ENCODE data around the gene OTUD5.

OTUD5 gene

GRCh38 chrX:48918301-48918642, 39.1 kb downstream of the OTUD5 start:
- TF ChIP-seq ZNF558 (tag by site-specific recombination; IDR thresholded peaks at IDR 0.05) (no peak), ZNF600 (tag by site-specific recombination; IDR thresholded peaks at IDR 0.05) (no peak), ZNF660 (tag by site-specific recombination; IDR thresholded peaks at IDR 0.05) (no peak), ZNF37A (tag by site-specific recombination; IDR thresholded peaks at IDR 0.05) (no peak), PRDM6 (tag by site-specific recombination; IDR thresholded peaks at IDR 0.05) (no peak), BCL11A (tag by site-specific recombination; IDR thresholded peaks at IDR 0.05; ENCODE audit: low read depth) (no peak), ZNF133 (tag by site-specific recombination; IDR thresholded peaks at IDR 0.05) (no peak), ZSCAN4 (tag by site-specific recombination; IDR thresholded peaks at IDR 0.05) (peak; percentile 76)
- POLR2A ChIA-PET: no interaction called here
- CTCF ChIA-PET: interaction anchor here (0.7 kb wide), 1 partner anchor 238 kb away, joined by 5 read pairs; no protein-coding TSS in a partner anchor
- Histone ChIP-seq H3K9me3 (ENCODE audit: control insufficient read depth, insufficient read depth, low read depth, low read length) (no peaks in the 10 kb centered on the region), H3K4me1 (ENCODE audit: control insufficient read depth, insufficient read depth, low read length) (0 out of 2 replicates have a peak, but pooled peaks cover 3% of the 10 kb centered on the region), H3K4me3 (ENCODE audit: low read depth, low read length) (peak overlapping the region; percentile 60), H3K27ac (ENCODE audit: extremely low read depth, low read depth, low read length) (peak overlapping the region; percentile 58), H3K36me3 (ENCODE audit: control insufficient read depth in 2 of 2, insufficient read depth in 1 of 2, low read length in 2 of 2) (peaks cover 0 to 48% of the 10 kb centered on the region in 2 experiments; a peak in 2 of 3 replicates)

- Histone ChIP-seq H3K27ac (ENCODE audit: extremely low read depth, low read depth, low read length) (no peak overlapping the region), H3K4me1 (ENCODE audit: control insufficient read depth, insufficient read depth, low read length) (0 out of 2 replicates have a peak, but pooled peaks cover 3% of the 10 kb centered on the region), H3K9me3 (ENCODE audit: control insufficient read depth, insufficient read depth, low read depth, low read length) (no peaks in the 10 kb centered on the region), H3K4me3 (ENCODE audit: low read depth, low read length) (peak overlapping the region; percentile 60), H3K36me3 (ENCODE audit: control insufficient read depth in 2 of 2, insufficient read depth in 1 of 2, low read length in 2 of 2) (peaks cover 0 to 46% of the 10 kb centered on the region in 2 experiments; a peak in 2 of 3 replicates)
- ChIA-PET POLR2A (no interaction called here), CTCF (interaction anchor here (0.6 to 1.3 kb wide), 6 partner anchors 16 to 242 kb away, joined by 3 to 5 read pairs (median 3); partner anchors contain the start of gene HDAC6)
- TF ChIP-seq ZSCAN18 (tag by site-specific recombination; IDR thresholded peaks at IDR 0.05): no peak
- TF ChIP-seq REPIN1 (tag by site-specific recombination; IDR thresholded peaks at IDR 0.05; ENCODE audit: low read depth): no peak
- TF ChIP-seq ZFP37 (tag by site-specific recombination; IDR thresholded peaks at IDR 0.05): no peak
- TF ChIP-seq ZBTB44 (tag by site-specific recombination; IDR thresholded peaks at IDR 0.05): no peak
- TF ChIP-seq ZNF362 (tag by site-specific recombination; IDR thresholded peaks at IDR 0.05): no peak
- TF ChIP-seq PATZ1 (tag by site-specific recombination; IDR thresholded peaks at IDR 0.05): peak; percentile 95
- no peak for TF ChIP-seq ZBTB7A (tag by site-specific recombination; IDR thresholded peaks at IDR 0.05; ENCODE audit: low read depth)
- TF ChIP-seq ZNF341 (tag by site-specific recombination; IDR thresholded peaks at IDR 0.05; ENCODE audit: low read depth): peak; percentile 69
- peak; percentile 96 for TF ChIP-seq OVOL3 (tag by site-specific recombination; IDR thresholded peaks at IDR 0.05)
- TF ChIP-seq ZNF660 (tag by site-specific recombination; IDR thresholded peaks at IDR 0.05): peak; percentile 58; the same call in 1 of the 2 replicates
- TF ChIP-seq ZNF654 (tag by site-specific recombination; IDR thresholded peaks at IDR 0.05; ENCODE audit: low read depth): peak; percentile 66
- peak; percentile 95 for TF ChIP-seq CTCF (tag by site-specific recombination; IDR thresholded peaks at IDR 0.05)
- TF ChIP-seq BCL11B (tag by site-specific recombination; IDR thresholded peaks at IDR 0.05; ENCODE audit: low read depth): peak; percentile 78
- TF ChIP-seq ZNF248 (tag by site-specific recombination; IDR thresholded peaks at IDR 0.05): no peak
These were observed 40.0 kb downstream of the OTUD5 start for GRCh38 chrX:48917139-48918001.
